ENCODE data around the gene SCN1A. TPM values are rescaled to one million over a fixed set of nuclear protein-coding genes. Genes with fewer than 3 reads are reported as not detected.

Gene SCN1A
- total and polyA plus RNA-seq, 2 of the 8 experiments (the other 6 are each of a cell fraction or from before 2014, with no cell fraction given), result 0.18 to 1.9 TPM

- no peaks in the 10 kb centered on the region for H3K23me2 ChIP-seq (ENCODE audit: low read depth, low read length)
- H3K79me2 ChIP-seq (ENCODE audit: control insufficient read depth in 1 of 2, insufficient read depth in 2 of 2, low read length in 2 of 2), result no peaks in the 10 kb centered on the region
- no peak overlapping the region for H3K27ac ChIP-seq (ENCODE audit: low read depth, low read length)
- H2BK5ac ChIP-seq (ENCODE audit: low read depth, low read length), result no peak overlapping the region
- no peak overlapping the region for H2BK12ac ChIP-seq (ENCODE audit: low read depth, low read length)
- H3K23ac ChIP-seq (ENCODE audit: insufficient read length), result no peak overlapping the region
- ChIA-PET POLR2A (ENCODE audit: partially characterized antibody) (no interaction called here), CTCF (ENCODE audit: partially characterized antibody) (interaction anchor here (0.7 to 1.1 kb wide), 3 partner anchors 11 to 816 kb away, joined by 3 to 5 read pairs (median 3); no protein-coding TSS in a partner anchor)
- no peak overlapping the region for H3K4me3 ChIP-seq (ENCODE audit: extremely low read depth in 1 of 4, insufficient read depth in 2 of 4, low read depth in 3 of 4, low read length in 4 of 4)
- H4K8ac ChIP-seq (ENCODE audit: extremely low read depth, insufficient read depth, low read length), result no peak overlapping the region
- DNase-seq (ENCODE audit: low read depth in 1 of 2, low spot score in 2 of 2) (no peak), FAIRE-seq (no peak)
- H3K79me1 ChIP-seq (ENCODE audit: low read depth, low read length), result no peaks in the 10 kb centered on the region
- no peaks in the 10 kb centered on the region for H3K4me1 ChIP-seq (replicated peaks in 1 of 4; ENCODE audit: control insufficient read depth in 3 of 4, insufficient read depth in 4 of 4, low read length in 3 of 4)
- no peak overlapping the region for H2BK120ac ChIP-seq (replicated peaks; ENCODE audit: low read depth, low read length)
- H4K5ac ChIP-seq (ENCODE audit: insufficient read length, low read depth, low read length), result no peak overlapping the region
- no peak overlapping the region for H2BK20ac ChIP-seq (ENCODE audit: low read length)
- H3K9me3 ChIP-seq (ENCODE audit: insufficient read depth in 2 of 2, low read depth in 1 of 2, low read length in 1 of 2), result no peaks in the 10 kb centered on the region
- no peak overlapping the region for H3K4me2 ChIP-seq (ENCODE audit: insufficient read depth in 1 of 2, low read depth in 2 of 2, low read length in 2 of 2)
- 90% methylated on average over 6 of the region's 6 CpGs; no CpG with 5 or more reads in 1 of the 2 experiments for WGBS, 2 experiments (ENCODE audit: extremely low coverage in 1 of 2, insufficient coverage in 1 of 2, insufficient read length in 1 of 2, insufficient replicate concordance in 2 of 2, low coverage in 1 of 2, low lambda C conversion rate in 2 of 2, missing lambda C conversion rate in 1 of 2)
- no peak overlapping the region for H2AFZ ChIP-seq (ENCODE audit: low read length)
- no peak overlapping the region for H2BK15ac ChIP-seq (ENCODE audit: low read length)
- no peak overlapping the region for H4K91ac ChIP-seq (replicated peaks; ENCODE audit: insufficient read length, low read length)
- no peak overlapping the region for H3K4ac ChIP-seq (replicated peaks; ENCODE audit: insufficient read length, low read depth, low read length)
- no peak overlapping the region for H3K14ac ChIP-seq (ENCODE audit: insufficient read length)
- no peaks in the 10 kb centered on the region for H3K36me3 ChIP-seq (ENCODE audit: control insufficient read depth in 2 of 4, insufficient read depth in 4 of 4, low read length in 3 of 4)
- H3K9ac ChIP-seq (replicated peaks in 1 of 4; ENCODE audit: extremely low read depth in 1 of 4, low read depth in 3 of 4, low read length in 3 of 4), result no peak overlapping the region
- no peaks in the 10 kb centered on the region for H4K20me1 ChIP-seq (replicated peaks in 1 of 2; ENCODE audit: control insufficient read depth in 1 of 2, insufficient read depth in 2 of 2, low read length in 2 of 2)
- H3K27me3 ChIP-seq (replicated peaks in 1 of 4; ENCODE audit: control insufficient read depth in 3 of 4, extremely low read depth in 1 of 4, insufficient read depth in 3 of 4, low read length in 3 of 4), result no peaks in the 10 kb centered on the region
- no peak overlapping the region for H2AK5ac ChIP-seq (ENCODE audit: low read depth, low read length)
- no peak overlapping the region for H3K18ac ChIP-seq (ENCODE audit: extremely low read depth, low read length)
- H3K56ac ChIP-seq (replicated peaks; ENCODE audit: insufficient read length, low read depth, low read length), result no peak overlapping the region
- TF ChIP-seq BCL11A (IDR thresholded peaks at IDR 0.05; ENCODE audit: low read depth in 2 of 2, low read length in 2 of 2), result no peak
- no peak for TF ChIP-seq CREB1 (IDR thresholded peaks at IDR 0.05)
- TF ChIP-seq USF2 (IDR thresholded peaks at IDR 0.05; ENCODE audit: low read length), result no peak
- TF ChIP-seq RAD21 (IDR thresholded peaks at IDR 0.05 in 1 of 2, conservative IDR thresholded peaks at IDR 0.05 in 1 of 2; ENCODE audit: low read depth in 2 of 2, low read length in 2 of 2), result no peak
- no peak for TF ChIP-seq HDAC6 (IDR thresholded peaks at IDR 0.05; ENCODE audit: low read depth, low read length)
- TF ChIP-seq CTCF (IDR thresholded peaks at IDR 0.05; ENCODE audit: control extremely low read depth in 1 of 3, insufficient read depth in 1 of 3, low read depth in 1 of 3, low read length in 3 of 3), result no peak
- TF ChIP-seq TCF12 (IDR thresholded peaks at IDR 0.05; ENCODE audit: low read depth, low read length), result no peak
- TF ChIP-seq PHF8 (conservative IDR thresholded peaks at IDR 0.05; ENCODE audit: low read depth, low read length), result no peak
- no peak for TF ChIP-seq CEBPB (IDR thresholded peaks at IDR 0.05; ENCODE audit: low read depth, low read length)
Measured at GRCh38 chr2:166117491-166117890, 10.3 kb downstream of the SCN1A start.
